Measurements from ENCODE around the gene NTPCR. TPM values are rescaled to one million over a fixed set of nuclear protein-coding genes. Genes with fewer than 3 reads are reported as not detected.

Gene NTPCR
- polyA plus RNA-seq, 1 donor (not counting 4 experiments of a cell fraction or from before 2014, with no cell fraction given): 40.0 TPM

- no peak overlapping the region for H2AFZ ChIP-seq (ENCODE audit: control insufficient read depth, low read length)
- H3K79me2 ChIP-seq (ENCODE audit: control insufficient read depth, insufficient read depth, low read length): no peaks in the 10 kb centered on the region
- dilution Hi-C loops (cut with MboI; ENCODE audit: extremely low pct_ligation_motif_present, low sequenced_read_pairs): no loop called here
- DNase-seq (ENCODE audit: low read depth, low spot score) (no peak), FAIRE-seq (no peak)
- no peaks in the 10 kb centered on the region for H3K36me3 ChIP-seq (ENCODE audit: control insufficient read depth in 2 of 2, extremely low read depth in 1 of 2, insufficient read depth in 2 of 2, low read length in 2 of 2)
- no peak overlapping the region for H3K4me2 ChIP-seq (ENCODE audit: control insufficient read depth, extremely low read depth, insufficient read depth, low read depth, low read length)
- H3K9ac ChIP-seq (ENCODE audit: control insufficient read depth, extremely low read depth, insufficient read depth, low read length): no peak overlapping the region
- H4K20me1 ChIP-seq (ENCODE audit: control insufficient read depth, extremely low read depth, insufficient read depth, low read length): no peaks in the 10 kb centered on the region
- H3K27ac ChIP-seq (ENCODE audit: control insufficient read depth, insufficient read depth, low read length): no peak overlapping the region
- H3K9me1 ChIP-seq (ENCODE audit: control insufficient read depth, extremely low read depth, insufficient read depth, low read length): no peaks in the 10 kb centered on the region
- no peak overlapping the region for H3K4me3 ChIP-seq (ENCODE audit: control insufficient read depth in 2 of 3, extremely low read depth in 1 of 3, insufficient read depth in 2 of 3, low read depth in 1 of 3, low read length in 3 of 3)
- H3K9me3 ChIP-seq (ENCODE audit: control insufficient read depth, low read depth, low read length): no peaks in the 10 kb centered on the region
- H3K27me3 ChIP-seq (ENCODE audit: control insufficient read depth, extremely low read depth, insufficient read depth, low read length): no peaks in the 10 kb centered on the region
- TF ChIP-seq EZH2 (IDR thresholded peaks at IDR 0.05; ENCODE audit: low read length): no peak
- no peak for TF ChIP-seq CTCF (optimal IDR thresholded peaks at IDR 0.05 in 1 of 3, IDR thresholded peaks at IDR 0.05 in 1 of 3, conservative IDR thresholded peaks at IDR 0.05 in 1 of 3; ENCODE audit: extremely low read depth in 1 of 3, insufficient read depth in 2 of 3, low read length in 3 of 3)
- H3K4me1 ChIP-seq (ENCODE audit: control insufficient read depth, extremely low read depth, insufficient read depth, low read length): peaks cover 15% of the 10 kb centered on the region
These were observed 76.6 kb downstream of the NTPCR start for GRCh38 chr1:233027046-233027445.

- dilution Hi-C loops (cut with MboI; ENCODE audit: extremely low pct_ligation_motif_present, low sequenced_read_pairs): no loop called here
- FAIRE-seq: no peak
These were observed 81.1 kb downstream of the NTPCR start for GRCh38 chr1:233031521-233031920.

More at GRCh38 chr1:233031521-233031920, 81.1 kb downstream of the NTPCR start:
- no peak for DNase-seq (ENCODE audit: low read depth, low spot score)
- no peak overlapping the region for H2AFZ ChIP-seq (ENCODE audit: control insufficient read depth, low read length)
- H3K36me3 ChIP-seq (ENCODE audit: control insufficient read depth in 2 of 2, extremely low read depth in 1 of 2, insufficient read depth in 2 of 2, low read length in 2 of 2): no peaks in the 10 kb centered on the region
- H3K27me3 ChIP-seq (ENCODE audit: control insufficient read depth, extremely low read depth, insufficient read depth, low read length): no peaks in the 10 kb centered on the region
- TF ChIP-seq CTCF (optimal IDR thresholded peaks at IDR 0.05 in 1 of 3, IDR thresholded peaks at IDR 0.05 in 1 of 3, conservative IDR thresholded peaks at IDR 0.05 in 1 of 3; ENCODE audit: extremely low read depth in 1 of 3, insufficient read depth in 2 of 3, low read length in 3 of 3) (no peak), EZH2 (IDR thresholded peaks at IDR 0.05; ENCODE audit: low read length) (no peak)
- no peak overlapping the region for H3K4me2 ChIP-seq (ENCODE audit: control insufficient read depth, extremely low read depth, insufficient read depth, low read depth, low read length)
- H3K9me3 ChIP-seq (ENCODE audit: control insufficient read depth, low read depth, low read length): no peaks in the 10 kb centered on the region
- no peak overlapping the region for H3K9ac ChIP-seq (ENCODE audit: control insufficient read depth, extremely low read depth, insufficient read depth, low read length)
- H3K9me1 ChIP-seq (ENCODE audit: control insufficient read depth, extremely low read depth, insufficient read depth, low read length): no peaks in the 10 kb centered on the region
- H3K79me2 ChIP-seq (ENCODE audit: control insufficient read depth, insufficient read depth, low read length): no peaks in the 10 kb centered on the region
- H3K4me3 ChIP-seq (ENCODE audit: control insufficient read depth in 2 of 3, extremely low read depth in 1 of 3, insufficient read depth in 2 of 3, low read depth in 1 of 3, low read length in 3 of 3): no peak overlapping the region
- no peak overlapping the region for H3K27ac ChIP-seq (ENCODE audit: control insufficient read depth, insufficient read depth, low read length)
- no peaks in the 10 kb centered on the region for H4K20me1 ChIP-seq (ENCODE audit: control insufficient read depth, extremely low read depth, insufficient read depth, low read length)
- H3K4me1 ChIP-seq (ENCODE audit: control insufficient read depth, extremely low read depth, insufficient read depth, low read length): no peaks in the 10 kb centered on the region
